IPS-NIHi7 (cell line): ENCODE results near the gene MEGF11.

Experiments used
- DNase-seq: peaks from one replicate; pipeline ENCODE4 v3.0.0; 2012; ENCODE audit warnings: mixed read lengths; ENCODE audit errors: extremely low spot score

MEGF11 gene

DNA sequence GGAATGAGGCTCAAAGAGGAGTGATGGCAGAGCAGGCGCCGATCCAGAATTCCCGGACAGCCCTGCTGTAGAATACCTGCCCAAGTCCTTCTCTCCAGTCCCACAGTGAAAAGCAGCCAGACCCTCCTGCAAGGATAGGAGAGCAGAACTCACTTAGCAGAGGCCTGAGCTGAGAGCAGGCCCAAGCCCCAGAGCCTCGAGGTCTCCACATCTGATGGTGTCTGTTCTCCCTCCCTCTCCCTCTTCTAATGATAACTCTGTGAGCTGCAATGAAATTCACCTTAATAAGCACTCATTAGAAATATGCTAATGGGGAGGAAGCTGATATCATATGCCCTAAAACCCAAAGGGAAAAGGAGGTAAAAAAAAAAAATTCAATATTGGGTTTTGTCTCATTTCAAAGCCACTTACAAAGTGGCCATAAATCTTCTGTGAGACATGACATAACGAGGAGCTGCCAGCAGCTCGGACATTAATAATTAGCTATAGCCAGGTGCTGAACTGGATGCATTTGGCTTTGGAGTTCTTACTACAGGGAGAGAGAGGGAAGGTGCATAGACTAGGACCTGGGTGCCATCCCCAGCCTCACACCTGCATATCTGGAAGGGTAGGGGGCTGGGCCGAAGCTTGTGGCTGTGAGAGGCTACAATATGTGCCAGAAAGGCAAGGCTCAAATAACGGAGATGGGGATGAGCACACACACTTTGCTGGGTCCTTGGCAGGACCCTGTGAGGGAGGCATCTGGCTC lies 108.4 kb downstream of the MEGF11 start:
- DNase-seq, result no peak

DNA sequence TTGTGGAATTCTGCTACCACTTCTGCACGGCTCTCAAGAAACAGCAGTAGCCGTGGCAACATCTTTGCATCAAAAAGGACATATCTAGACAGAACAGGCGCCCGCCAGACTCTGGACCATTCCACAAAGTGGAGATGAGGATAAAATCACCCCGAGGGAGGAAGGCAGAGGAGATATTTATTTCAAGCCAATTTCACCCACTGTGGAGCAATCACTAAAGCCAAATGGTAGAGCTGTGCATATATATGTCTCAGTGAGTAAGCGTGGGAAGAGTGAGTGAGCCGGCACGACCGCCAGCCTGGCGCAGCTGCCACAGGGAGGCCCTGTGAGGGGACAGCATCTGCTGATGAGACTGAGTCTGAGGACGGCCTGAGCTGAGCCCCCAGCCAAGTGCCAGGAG lies 111.3 kb downstream of the MEGF11 start:
- no peak for DNase-seq

DNA sequence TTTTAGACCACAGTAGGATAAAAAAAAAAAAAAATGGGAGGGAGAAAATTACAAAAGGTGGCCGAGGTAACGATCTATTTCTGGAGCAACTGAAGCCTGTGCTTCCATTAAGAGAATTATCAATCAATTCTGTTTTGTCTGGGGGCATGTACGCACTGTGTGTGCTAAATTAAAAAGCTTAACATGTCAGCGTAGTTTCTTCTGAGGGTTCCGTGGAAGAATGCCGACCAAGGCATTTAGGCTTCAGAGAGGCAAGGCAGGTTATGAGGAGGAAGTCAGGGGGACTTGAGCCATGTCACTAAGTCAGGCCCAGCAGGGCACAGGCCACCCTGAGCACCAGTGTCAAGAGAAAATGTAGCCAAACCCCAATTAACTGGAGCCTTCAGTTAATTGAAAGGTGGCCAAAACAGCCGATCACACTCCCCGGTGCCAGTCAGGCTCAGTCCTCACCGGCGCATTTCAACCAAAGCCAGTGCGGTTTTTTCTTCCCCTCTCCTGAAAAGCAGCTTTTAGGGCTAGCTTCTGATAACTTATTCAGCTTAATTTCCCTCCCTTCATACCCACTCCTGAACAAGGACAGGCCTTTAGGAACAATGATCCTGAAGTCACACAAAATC lies 113.9 kb downstream of the MEGF11 start:
- no peak for DNase-seq

DNA sequence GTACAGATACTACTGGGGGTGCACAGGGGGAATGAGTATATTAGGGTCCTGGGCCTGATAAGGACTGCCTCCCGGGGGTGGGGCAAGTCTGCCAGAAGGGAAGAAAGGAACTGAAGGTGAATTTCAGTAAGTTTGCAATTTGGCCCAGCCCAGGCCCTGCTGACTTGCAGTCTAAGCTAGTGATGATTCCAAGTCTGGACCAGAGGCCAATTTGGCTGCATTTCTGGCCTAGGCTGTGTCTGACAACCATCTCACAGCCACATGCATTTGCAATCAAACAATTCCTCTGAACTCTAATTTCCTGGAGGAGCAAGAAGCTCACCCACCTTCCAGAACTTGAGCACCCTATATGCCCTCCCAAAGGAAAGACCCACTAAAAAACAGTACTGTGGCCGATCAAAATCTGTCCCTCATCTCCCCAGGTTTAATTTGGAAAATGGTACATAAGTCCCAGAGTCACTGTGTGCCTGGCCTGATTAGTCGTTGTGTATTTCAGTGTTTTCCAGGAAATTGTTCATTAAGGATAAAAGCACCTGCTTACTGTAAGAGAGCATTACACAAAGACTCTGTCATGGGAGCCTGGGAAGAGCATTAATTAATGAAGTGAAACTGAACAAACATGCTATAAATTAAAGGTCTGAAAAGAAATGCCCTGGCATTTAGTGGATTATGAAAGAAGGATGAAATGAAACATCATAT lies 114.5 kb downstream of the MEGF11 start:
- DNase-seq, result no peak

DNA sequence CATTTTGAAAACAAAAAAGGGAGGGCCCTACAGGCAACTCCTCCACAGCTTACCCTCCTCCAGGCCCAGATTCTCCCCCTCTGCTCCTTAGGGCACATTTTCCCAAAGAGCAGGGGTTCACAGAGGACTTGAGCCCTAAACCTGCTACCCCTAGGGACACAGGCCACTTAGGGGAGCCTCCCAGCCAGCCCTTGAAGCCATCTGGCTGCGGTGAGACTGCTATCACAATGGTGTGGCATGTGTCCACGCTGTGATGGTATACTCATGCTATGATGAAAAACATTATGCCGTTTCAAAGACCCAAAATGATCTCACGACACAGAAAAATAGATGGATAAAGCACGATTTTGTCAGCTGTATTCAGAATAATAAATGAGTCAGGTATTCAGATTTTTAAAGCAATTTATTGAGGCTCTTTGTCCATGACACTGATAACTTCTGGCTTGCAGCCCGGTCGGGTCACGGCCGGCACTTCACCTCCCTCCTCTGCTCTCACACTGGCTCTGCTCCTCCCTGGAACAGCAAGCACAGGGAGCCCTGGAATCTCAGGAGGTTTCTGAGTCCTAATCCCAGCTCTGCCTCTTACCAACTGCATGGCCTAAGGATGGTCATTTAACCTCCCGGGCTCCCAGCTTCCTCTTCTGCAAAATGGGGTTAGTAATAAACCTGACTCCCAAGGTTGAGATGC lies 115.3 kb downstream of the MEGF11 start:
- DNase-seq, result no peak

DNA sequence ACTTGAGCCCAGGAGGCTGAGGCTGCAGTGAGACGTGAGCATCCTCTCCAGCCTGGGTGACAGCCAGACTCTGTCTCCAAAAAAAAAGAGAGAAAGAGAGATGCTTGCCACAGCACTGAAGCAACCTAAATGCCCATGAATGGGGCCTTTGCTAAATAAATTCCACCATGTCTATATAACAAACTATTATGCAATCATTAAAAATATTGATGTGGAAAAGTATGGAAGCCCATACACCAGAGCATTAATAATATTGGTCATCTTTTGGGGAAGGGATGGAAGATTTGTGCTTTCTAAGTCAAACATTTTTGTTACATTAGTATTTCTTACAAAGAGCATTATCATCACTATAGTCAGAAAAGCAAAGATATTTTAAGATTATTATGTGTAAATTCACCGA lies 116.6 kb downstream of the MEGF11 start:
- no peak for DNase-seq

DNA sequence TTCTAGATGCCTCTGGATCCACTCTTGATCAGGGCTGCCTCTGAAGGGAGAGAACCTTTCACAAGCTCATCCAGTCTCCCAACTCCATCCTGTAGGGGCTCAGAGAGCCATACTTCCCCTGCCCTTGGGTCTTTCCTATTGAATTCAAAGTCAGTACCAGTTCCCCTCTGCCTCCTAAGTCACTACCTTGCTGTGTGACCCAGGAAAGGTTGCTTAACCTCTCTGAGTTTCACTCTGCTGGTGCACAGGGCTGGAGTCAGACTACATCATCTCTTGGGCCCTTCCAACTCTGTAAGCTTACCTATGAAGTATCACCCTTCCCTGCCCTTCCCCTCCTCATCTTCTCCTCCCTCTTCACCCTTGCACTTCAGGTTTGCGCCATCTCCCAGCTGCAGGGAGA lies 117.9 kb downstream of the MEGF11 start:
- no peak for DNase-seq

DNA sequence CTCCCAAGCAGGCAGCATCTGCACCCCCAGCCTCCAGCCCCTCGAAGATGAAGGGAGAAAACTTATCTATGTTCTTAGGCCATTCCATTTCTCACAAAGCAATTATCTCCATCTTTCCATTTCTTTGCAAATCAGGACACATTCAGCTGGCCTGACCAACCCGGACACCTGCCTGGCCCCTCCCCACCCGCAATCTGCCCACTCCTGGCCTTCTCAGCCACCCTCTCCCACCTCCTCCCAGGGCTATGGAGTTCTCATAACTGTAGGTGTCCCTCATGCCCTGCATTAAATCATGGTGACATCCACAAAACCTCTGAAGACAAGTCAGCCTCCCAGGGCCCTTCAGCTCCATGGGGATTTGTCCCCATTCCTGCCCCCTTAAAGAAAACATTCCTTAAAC lies 119.3 kb downstream of the MEGF11 start:
- no peak for DNase-seq

DNA sequence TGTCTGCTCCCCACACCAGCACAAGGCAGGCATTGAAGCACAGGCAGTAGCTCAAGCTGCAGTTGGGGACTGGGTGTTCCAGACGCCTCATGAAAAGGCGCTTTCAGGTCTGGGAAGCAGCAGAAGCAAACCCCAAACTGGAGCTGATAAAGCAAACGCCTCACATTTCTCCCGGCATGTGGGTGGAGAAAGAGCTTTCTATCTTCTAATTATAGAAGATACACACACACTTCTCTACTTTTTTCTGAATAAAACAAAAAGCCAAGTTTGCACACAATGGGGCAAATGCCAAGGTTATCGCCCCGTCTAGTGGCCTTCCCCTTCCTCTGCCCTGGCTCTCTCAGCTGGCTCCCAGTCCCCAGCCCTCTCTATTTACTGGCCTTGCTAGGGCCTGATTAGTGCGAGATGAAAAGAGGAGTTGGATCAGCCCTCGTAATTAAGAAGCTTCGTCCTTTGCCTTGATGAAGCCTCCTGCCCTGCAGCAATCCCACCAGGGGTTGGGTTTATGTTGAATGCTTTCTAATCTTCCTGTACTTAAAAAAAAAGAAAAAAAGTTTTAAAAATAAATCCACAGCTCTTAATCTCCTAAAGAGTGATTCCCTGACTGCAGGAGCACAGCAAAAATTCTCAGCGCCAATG lies 120.2 kb downstream of the MEGF11 start:
- no peak for DNase-seq

DNA sequence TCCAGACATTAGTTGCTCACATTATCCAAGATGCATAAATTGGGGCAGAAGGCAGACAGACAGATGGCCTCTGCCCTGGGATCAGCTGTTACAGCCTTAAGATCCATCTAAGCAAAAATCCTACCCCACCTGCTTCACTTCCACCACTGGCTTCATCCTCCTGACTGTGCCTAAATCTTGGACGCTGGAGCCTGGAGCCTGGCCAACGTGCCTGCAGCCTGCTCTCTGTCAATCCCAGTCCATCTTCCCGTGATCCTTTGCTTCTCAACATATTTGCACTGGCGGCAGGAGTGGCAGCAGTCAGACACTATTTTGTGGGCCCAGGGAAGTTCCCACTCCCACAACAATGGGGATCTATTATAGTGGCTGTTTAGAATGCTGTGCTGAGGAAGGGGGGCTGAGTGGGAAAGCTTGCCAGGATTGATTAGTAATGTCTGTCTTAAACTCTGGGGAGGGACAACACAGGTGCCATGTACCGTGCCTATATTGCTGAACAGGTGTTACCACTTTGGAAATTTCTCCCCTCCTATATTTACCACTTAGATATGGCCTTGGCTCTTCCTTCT lies 121.2 kb downstream of the MEGF11 start:
- DNase-seq, result no peak

DNA sequence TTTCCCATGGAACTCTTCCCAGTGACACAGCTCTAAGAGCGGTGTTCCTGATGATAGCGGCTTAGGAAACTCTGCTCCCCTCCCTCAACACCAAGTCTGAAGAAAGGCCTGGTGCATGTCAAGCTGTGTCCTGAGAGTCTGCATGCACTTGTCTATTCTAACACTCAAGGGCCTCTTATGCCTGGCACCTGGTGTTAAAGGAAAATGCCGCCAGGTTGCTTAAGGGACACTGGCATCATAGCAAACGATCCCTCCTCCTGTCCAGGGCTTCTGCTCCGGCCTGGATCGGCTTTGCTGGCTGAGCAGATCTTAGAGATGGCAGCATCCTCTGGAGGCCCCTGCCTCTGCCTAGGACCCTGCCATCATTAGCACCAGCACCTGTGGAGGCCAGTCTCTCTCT lies 121.7 kb downstream of the MEGF11 start:
- no peak for DNase-seq

DNA sequence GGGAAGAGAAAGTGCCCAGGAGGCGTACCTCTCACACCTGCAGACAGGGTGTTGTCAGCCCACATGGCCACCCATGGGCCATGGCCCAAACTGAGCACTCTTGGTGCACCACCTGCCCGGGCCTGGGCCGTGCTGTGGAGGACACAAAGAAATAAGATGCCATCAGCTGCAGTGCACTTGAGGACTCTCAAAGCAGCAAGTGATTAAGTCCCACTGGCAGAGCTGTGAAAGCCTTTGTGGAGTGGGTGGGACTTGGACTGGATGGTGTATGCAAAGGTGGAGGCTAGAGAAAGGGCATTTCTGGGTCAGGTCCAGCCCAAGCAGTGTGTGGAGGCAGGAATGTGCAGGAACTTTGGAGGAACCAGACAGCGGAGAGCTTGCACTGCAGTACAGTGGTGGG lies 122.3 kb downstream of the MEGF11 start:
- no peak for DNase-seq

DNA sequence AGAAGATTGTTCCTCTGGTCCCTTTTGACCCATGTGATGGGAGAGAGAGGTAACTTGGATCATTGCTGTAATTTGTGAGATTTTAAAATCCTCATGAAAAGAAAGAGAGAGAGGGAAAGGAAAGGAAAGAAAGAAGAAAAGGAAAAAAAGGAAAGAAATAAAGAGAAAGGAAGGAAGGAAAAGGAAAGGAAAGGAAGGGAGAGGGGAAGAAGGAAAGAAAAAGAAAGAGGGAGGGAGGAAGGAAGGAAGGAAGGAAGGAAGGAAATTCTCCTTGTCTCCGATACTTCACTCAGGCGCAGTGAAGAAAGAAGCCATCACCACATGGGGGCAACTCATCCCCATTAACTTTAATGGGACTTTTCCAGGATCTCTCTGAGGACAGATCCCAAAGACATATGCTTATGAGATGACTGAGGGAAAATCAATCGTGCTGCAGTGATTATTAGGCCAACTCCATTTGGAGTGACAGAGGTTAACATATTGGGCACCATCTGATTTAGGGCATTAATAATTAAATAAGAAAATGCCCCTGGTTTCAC lies 123.0 kb downstream of the MEGF11 start:
- DNase-seq, result no peak

DNA sequence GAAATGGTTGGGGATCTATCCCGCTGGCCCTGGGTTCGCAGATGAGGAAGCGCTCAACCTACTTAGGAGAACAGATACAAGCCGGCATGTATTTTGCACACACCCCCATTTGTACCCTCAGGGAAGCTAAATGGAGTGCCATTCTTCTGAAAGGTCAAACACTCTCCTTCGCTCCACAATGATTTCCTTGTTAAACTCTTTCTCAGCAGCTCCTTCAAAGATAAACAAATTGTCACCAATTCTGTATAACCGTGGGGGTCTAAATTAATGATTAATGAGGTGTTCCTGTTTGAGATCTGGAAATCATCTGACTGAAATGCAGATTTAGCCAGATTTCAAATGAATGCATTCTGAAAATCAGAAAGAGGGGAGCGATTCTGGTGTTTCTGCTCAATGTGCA lies 124.0 kb downstream of the MEGF11 start:
- no peak for DNase-seq

DNA sequence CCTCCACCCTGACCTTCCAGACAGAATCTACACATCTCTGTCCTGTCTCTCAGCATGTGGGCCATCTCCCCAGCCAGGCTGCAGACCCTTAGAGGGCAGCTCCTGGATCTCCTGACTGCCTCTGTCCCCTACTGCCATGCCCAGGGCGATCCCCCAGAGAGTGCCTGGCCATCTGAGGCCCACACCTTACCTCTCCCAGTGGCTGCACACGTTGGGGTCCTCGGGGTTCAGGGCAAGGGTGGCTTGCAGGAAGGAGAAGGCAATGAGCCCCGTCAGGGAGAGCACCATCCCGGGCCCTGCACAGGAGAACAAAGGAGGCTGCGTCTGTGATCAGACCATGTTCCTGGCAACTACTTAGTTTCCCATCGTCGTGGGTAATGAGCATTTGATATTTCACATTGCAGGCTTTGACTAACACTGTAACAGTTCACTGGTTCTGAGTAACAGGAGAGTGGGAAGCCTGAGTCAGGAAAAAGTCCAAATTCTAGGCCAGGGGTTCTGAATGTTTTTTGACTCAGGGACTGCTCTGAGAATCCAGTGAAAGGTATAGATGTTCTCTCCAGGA lies 125.4 kb downstream of the MEGF11 start:
- DNase-seq, result no peak

DNA sequence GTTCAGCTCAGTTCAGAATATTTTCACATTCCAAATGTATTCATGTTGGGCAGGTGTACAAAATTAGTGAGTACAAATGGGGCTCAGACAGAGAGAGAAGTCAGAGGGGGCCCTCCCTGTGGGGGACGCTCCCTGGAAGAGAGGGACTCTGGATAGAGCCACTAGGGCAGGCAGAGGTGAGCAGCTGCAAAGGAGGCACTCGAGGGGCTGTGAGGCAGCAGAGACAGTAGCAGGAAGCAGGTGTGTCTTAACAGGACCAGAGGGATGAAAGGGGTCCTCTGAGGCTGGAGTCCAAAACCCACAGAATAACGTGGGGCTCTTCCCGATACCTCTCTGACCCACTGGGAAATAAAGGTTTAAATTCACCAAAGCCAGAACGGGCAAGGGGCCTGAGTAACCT lies 127.1 kb downstream of the MEGF11 start:
- no peak for DNase-seq

DNA sequence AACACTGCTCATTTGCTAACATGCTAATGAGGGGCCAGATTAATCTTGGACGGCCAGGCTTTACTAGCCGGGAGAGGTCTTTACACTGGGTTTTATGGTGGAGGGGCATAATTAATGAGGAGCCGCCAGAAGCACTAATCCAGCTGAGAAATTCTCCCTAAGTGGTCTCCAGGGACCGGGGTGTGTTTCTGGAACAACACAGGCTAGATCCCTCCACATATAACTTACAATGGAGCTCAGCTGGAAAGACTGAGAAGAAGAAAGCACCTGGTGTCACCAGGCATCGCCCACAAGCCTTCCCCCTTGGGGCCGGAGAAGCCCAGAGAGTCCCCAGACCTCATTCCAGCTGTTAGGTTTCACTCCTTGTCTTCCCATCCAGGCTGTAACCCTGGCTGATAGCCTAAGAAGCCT lies 127.5 kb downstream of the MEGF11 start:
- DNase-seq, result no peak

DNA sequence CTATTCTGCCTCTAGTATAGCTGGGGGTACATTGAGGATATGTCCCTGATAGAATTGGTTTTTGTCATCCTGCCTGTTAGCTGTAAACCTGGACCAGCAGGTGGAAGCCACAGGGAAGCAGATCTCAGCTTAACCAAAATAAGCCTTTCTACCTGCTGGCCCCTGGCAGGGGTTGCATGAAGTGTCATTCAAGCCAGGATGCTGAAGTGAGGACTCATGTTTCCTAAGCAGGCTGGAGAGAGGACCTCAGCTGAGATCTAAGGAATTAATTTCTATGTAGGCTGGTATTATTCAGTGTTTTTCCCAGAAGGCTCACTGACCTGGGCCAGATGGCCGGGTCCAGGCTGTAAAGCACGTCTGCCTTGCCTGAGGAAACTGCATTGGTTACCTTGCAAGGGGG lies 128.9 kb downstream of the MEGF11 start:
- DNase-seq, result no peak

DNA sequence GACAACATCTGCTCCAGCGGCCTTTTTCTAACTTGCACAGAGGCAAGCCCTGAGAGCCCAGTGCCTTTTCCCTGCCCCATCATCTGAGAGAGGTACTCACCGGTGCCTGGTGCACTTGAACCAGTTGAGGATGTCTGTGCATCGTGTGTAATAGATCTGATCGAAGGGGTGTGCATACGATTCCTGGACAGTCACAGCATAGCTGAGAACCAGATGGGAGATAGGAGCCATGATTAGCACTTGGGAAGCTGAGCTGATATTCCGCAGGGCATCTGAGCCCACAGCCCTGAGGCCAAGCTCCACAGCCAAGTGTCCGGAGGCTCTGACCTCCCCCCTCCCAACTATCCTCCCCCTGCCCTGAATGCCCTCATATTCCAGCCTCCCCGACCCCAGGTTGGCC lies 129.8 kb downstream of the MEGF11 start:
- DNase-seq, result no peak

DNA sequence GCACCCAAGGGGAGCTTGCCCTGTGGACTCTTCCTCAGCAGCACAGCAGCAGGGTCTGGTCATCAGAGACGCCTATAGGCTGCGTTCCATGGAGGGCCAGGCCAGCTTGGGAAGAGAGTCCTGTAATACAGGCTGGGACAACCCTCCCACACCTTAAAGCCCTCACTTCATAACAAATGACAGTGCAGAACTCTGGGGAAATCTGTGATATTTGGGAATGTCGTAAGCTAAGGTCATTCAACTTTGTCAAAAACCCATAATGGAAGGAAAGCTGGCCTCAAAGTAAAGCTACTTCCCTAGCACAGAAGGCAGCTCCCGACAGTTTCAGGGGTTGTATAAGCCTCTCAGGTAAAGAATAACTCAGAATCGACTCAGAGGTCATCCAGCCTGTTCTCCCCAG lies 133.1 kb downstream of the MEGF11 start:
- DNase-seq, result no peak

DNA sequence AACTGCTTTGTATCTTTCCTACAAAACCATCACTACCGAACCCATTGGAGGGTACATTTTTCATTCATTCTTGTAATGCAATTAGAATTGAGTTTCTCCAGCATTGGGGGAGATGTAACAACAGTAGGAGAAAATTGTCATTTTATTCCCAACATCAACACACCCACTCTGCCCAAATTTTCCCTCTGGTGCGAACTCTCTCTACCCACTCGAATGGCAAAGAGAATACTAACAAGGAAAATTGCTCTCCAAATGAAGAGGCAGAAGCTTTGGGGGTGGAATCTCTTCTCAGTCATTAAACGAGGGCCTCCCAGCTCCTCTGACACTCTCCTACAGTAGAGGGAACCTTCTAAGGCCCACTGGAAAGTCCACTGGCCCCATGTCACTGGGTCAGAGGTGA lies 135.7 kb downstream of the MEGF11 start:
- DNase-seq, result no peak
